Measurements from ENCODE around the gene NIT1. TPM values are rescaled to one million over a fixed set of nuclear protein-coding genes. Genes with fewer than 3 reads are reported as not detected.

Gene NIT1
- total RNA-seq, 4 donors from 2014 or later = 16.9 to 28.6 (median 22.1) TPM

GRCh38 chr1:161074676-161075368 lies 43.1 kb upstream of the NIT1 start:
- no peaks in the 10 kb centered on the region for H3K9me3 ChIP-seq
- intact Hi-C loops (cut with DNase I) = no loop called here
- H3K27me3 ChIP-seq = peaks cover 0 to 6% (median 0%) of the 10 kb centered on the region in 4 donors
- peaks cover 5 to 95% (median 17%) of the 10 kb centered on the region in 3 donors for H3K4me1 ChIP-seq
- H3K36me3 ChIP-seq = peaks cover 0 to 74% (median 13%) of the 10 kb centered on the region in 3 donors
- DNase-seq = no peak
- no peak for TF ChIP-seq POLR2A (IDR thresholded peaks at IDR 0.05)
- no peak for TF ChIP-seq CTCF (IDR thresholded peaks at IDR 0.05)
- peak overlapping the region in 1 of 4 donors; percentile 23 for H3K4me3 ChIP-seq
- WGBS, 2 donors = 32 to 35% methylated on average over 8 of the region's 12 CpGs
- H3K27ac ChIP-seq = peak overlapping the region; percentile 82 to 97 (median 90)

- intact Hi-C loops (cut with DNase I) = no loop called here
Observed at GRCh38 chr1:161076410-161076809, 41.5 kb upstream of the NIT1 start.

GRCh38 chr1:161077426-161077825 lies 40.5 kb upstream of the NIT1 start:
- 83 to 93% methylated on average over 1 to 6 of the region's 9 CpGs for WGBS, 2 donors

More at GRCh38 chr1:161076410-161076809, 41.5 kb upstream of the NIT1 start:
- Histone ChIP-seq H3K4me1 (peaks cover 12 to 95% (median 20%) of the 10 kb centered on the region in 3 donors), H3K9me3 (no peaks in the 10 kb centered on the region), H3K27ac (peak overlapping the region; percentile 3 to 97 (median 50)), H3K27me3 (peaks cover 0 to 7% (median 0%) of the 10 kb centered on the region in 4 donors), H3K36me3 (peaks cover 0 to 66% (median 13%) of the 10 kb centered on the region in 3 donors), H3K4me3 (no peak overlapping the region)
- no peak for TF ChIP-seq POLR2A (IDR thresholded peaks at IDR 0.05)
- TF ChIP-seq CTCF (IDR thresholded peaks at IDR 0.05) = no peak
- no peak for DNase-seq

GRCh38 chr1:161079436-161080110 lies 38.3 kb upstream of the NIT1 start:
- WGBS, 2 donors = 55 to 61% methylated on average over 6 to 18 of the region's 41 CpGs
- no peak for TF ChIP-seq CTCF (IDR thresholded peaks at IDR 0.05)
- intact Hi-C loops (cut with DNase I) = no loop called here
- Histone ChIP-seq H3K9me3 (no peaks in the 10 kb centered on the region), H3K4me1 (peaks cover 28 to 95% (median 34%) of the 10 kb centered on the region in 3 donors), H3K36me3 (peaks cover 0 to 45% (median 5%) of the 10 kb centered on the region in 3 donors), H3K27me3 (peaks cover 0 to 7% (median 0%) of the 10 kb centered on the region in 4 donors), H3K27ac (peak overlapping the region; percentile 30 to 97 (median 94)), H3K4me3 (no peak overlapping the region)
- DNase-seq = no peak

More at GRCh38 chr1:161077426-161077825, 40.5 kb upstream of the NIT1 start:
- Histone ChIP-seq H3K4me1 (peaks cover 16 to 95% (median 28%) of the 10 kb centered on the region in 3 donors), H3K36me3 (peaks cover 0 to 57% (median 12%) of the 10 kb centered on the region in 3 donors), H3K27me3 (peaks cover 0 to 7% (median 0%) of the 10 kb centered on the region in 4 donors), H3K27ac (peak overlapping the region; percentile 6 to 97 (median 54)), H3K4me3 (no peak overlapping the region), H3K9me3 (no peaks in the 10 kb centered on the region)
- TF ChIP-seq POLR2A (IDR thresholded peaks at IDR 0.05) = no peak
- no peak for TF ChIP-seq CTCF (IDR thresholded peaks at IDR 0.05)
- intact Hi-C loops (cut with DNase I) = no loop called here
- no peak for DNase-seq
